ENCODE results near the gene SMCO2.

DNA sequence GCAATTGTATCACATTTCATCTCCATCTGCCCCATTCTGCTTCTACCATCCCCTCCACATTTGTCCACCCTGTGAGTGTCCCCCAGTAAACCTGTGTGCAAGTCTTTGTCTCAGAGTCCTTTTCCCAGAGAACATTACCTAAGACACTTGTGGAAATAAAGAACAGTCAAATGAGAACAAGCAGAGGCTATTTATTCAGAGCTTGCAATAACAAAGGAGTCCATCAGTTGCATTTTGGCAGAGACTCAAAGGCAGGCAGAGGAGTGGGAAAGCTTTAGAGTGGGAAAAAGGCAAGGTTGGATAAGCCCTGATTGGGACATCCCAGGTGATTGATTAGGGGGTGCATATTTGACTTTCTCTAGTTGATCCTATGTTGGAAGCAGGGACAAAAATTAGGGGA is 59.2 kb downstream of the SMCO2 start:
- TF ChIP-seq POLR2A (IDR thresholded peaks at IDR 0.05), result no peak
- TF ChIP-seq, protein P1, sequence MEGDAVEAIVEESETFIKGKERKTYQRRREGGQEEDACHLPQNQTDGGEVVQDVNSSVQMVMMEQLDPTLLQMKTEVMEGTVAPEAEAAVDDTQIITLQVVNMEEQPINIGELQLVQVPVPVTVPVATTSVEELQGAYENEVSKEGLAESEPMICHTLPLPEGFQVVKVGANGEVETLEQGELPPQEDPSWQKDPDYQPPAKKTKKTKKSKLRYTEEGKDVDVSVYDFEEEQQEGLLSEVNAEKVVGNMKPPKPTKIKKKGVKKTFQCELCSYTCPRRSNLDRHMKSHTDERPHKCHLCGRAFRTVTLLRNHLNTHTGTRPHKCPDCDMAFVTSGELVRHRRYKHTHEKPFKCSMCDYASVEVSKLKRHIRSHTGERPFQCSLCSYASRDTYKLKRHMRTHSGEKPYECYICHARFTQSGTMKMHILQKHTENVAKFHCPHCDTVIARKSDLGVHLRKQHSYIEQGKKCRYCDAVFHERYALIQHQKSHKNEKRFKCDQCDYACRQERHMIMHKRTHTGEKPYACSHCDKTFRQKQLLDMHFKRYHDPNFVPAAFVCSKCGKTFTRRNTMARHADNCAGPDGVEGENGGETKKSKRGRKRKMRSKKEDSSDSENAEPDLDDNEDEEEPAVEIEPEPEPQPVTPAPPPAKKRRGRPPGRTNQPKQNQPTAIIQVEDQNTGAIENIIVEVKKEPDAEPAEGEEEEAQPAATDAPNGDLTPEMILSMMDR (IDR thresholded peaks at IDR 0.05), result no peak
